Keratinocyte (primary cell): ENCODE results near the gene CEL. TPM values are rescaled to one million over a fixed set of nuclear protein-coding genes. Genes with fewer than 3 reads are reported as not detected.

ENCODE experiments used
- DNase-seq: peaks from one replicate; pipeline ENCODE4 v3.0.0-alpha.2; 2011; ENCODE audit warnings: low read depth, missing footprints, low spot score
- FAIRE-seq: peaks from 2 replicates; lab custom pipeline; 2011; peaks lifted over from hg19 to GRCh38; lab: Jason Lieb, UNC
- H2AFZ ChIP-seq: 2 replicates; pipeline ENCODE4 v1.6.0; 2012; ENCODE audit warnings: low read length, control low read depth, inconsistent platforms; ENCODE audit not compliant: control insufficient read depth
- H3K27ac ChIP-seq: 2 replicates; pipeline ENCODE4 v1.5.1; 2011; ENCODE audit warnings: low read length; ENCODE audit not compliant: control insufficient read depth, insufficient read depth
- H3K27me3 ChIP-seq: 3 replicates; pipeline ENCODE4 v1.6.0; 2011; ENCODE audit warnings: low read length; ENCODE audit not compliant: control insufficient read depth, insufficient read depth; ENCODE audit errors: extremely low read depth
- H3K36me3 ChIP-seq, 2 experiments: 2 replicates in 1 of 2; 3 replicates in 1 of 2; pipeline ENCODE4 v1.5.1; 2011; ENCODE audit warnings: low read length in 2 of 2, mild to moderate bottlenecking in 1 of 2; ENCODE audit not compliant: control insufficient read depth in 2 of 2, insufficient read depth in 2 of 2; ENCODE audit errors: extremely low read depth in 1 of 2
- H3K4me1 ChIP-seq: 3 replicates; pipeline ENCODE4 v1.5.1; 2011; ENCODE audit warnings: low read length; ENCODE audit not compliant: control insufficient read depth, insufficient read depth; ENCODE audit errors: extremely low read depth
- H3K4me2 ChIP-seq: 3 replicates; pipeline ENCODE4 v1.6.0; 2011; ENCODE audit warnings: low read depth, low read length; ENCODE audit not compliant: control insufficient read depth, insufficient read depth; ENCODE audit errors: extremely low read depth
- H3K4me3 ChIP-seq, 3 experiments: fragments of 200-600 bp in 1 of 3; sonication (generic) in 1 of 3; 2 replicates in 2 of 3; 3 replicates in 1 of 3; pipeline ENCODE4 v1.5.1; 2011 to 2016; ENCODE audit warnings: low read length in 3 of 3, mild to moderate bottlenecking in 3 of 3, control low read depth in 2 of 3, inconsistent platforms in 1 of 3, low read depth in 1 of 3, mixed read lengths in 1 of 3, mixed run types in 1 of 3, moderate library complexity in 1 of 3; ENCODE audit not compliant: control insufficient read depth in 2 of 3, insufficient read depth in 2 of 3; ENCODE audit errors: extremely low read depth in 1 of 3
- H3K79me2 ChIP-seq: 2 replicates; pipeline ENCODE4 v1.6.0; 2012; ENCODE audit warnings: low read length; ENCODE audit not compliant: control insufficient read depth, insufficient read depth
- H3K9ac ChIP-seq: 3 replicates; pipeline ENCODE4 v1.6.0; 2011; ENCODE audit warnings: low read length; ENCODE audit not compliant: control insufficient read depth, insufficient read depth; ENCODE audit errors: extremely low read depth
- H3K9me1 ChIP-seq: 3 replicates; pipeline ENCODE4 v1.6.0; 2011; ENCODE audit warnings: low read length; ENCODE audit not compliant: control insufficient read depth, insufficient read depth; ENCODE audit errors: extremely low read depth
- H3K9me3 ChIP-seq: 2 replicates; pipeline ENCODE4 v1.5.1; 2012; ENCODE audit warnings: low read depth, low read length; ENCODE audit not compliant: control insufficient read depth
- H4K20me1 ChIP-seq: 3 replicates; pipeline ENCODE4 v1.6.0; 2011; ENCODE audit warnings: low read length; ENCODE audit not compliant: control insufficient read depth, insufficient read depth; ENCODE audit errors: extremely low read depth
- CTCF ChIP-seq, 3 experiments: IDR thresholded peaks in 1 of 3; conservative IDR thresholded peaks in 1 of 3; optimal IDR thresholded peaks in 1 of 3; 2 replicates in 2 of 3; 3 replicates in 1 of 3; pipeline versions ENCODE3 to v1.5.1; 2011; ENCODE audit warnings: low read length in 3 of 3, mild to moderate bottlenecking in 3 of 3, moderate library complexity in 2 of 3, control low read depth in 1 of 3, inconsistent platforms in 1 of 3; ENCODE audit not compliant: insufficient read depth in 2 of 3; ENCODE audit errors: extremely low read depth in 1 of 3
- EZH2 ChIP-seq: IDR thresholded peaks from one replicate; pipeline ENCODE4 v1.6.1; 2012; ENCODE audit warnings: inconsistent platforms, mild to moderate bottlenecking, low read length, moderate library complexity
- dilution Hi-C: fragments of 300-500 bp; cut with MboI; formaldehyde crosslinking; loops from one replicate; pipeline ENCODE4 v1.7.0; 2020; ENCODE audit warnings: low sequenced_read_pairs; ENCODE audit not compliant: extremely low pct_ligation_motif_present
- polyA plus RNA-seq, 5 experiments: library from polyadenylated mRNA; depleted of rRNA in 3 of 5; stranded (reverse) in 3 of 5; stranded (forward) in 1 of 5; unstranded in 1 of 5; fragments of >200 nt; gene quantifications; 1 replicate in 1 of 5; 2 replicates in 3 of 5; 3 replicates in 1 of 5; pipeline versions ENCODE4 v1.2.1 to v1.2.3, GENCODE V29; 2011 to 2012; ENCODE audit warnings: missing spikeins in 2 of 5, low read depth in 1 of 5, low replicate concordance in 1 of 5

Gene CEL
- polyA plus RNA-seq, 1 donor (not counting 4 experiments of a cell fraction or from before 2014, with no cell fraction given), result 0.12 TPM

- TF ChIP-seq CTCF (optimal IDR thresholded peaks at IDR 0.05 in 1 of 3, IDR thresholded peaks at IDR 0.05 in 1 of 3, conservative IDR thresholded peaks at IDR 0.05 in 1 of 3; ENCODE audit: extremely low read depth in 1 of 3, insufficient read depth in 2 of 3, low read length in 3 of 3) (no peak), EZH2 (no peak)
- no peaks in the 10 kb centered on the region for H3K4me1 ChIP-seq
- no peaks in the 10 kb centered on the region for H4K20me1 ChIP-seq
- no peak overlapping the region for H3K4me2 ChIP-seq
- dilution Hi-C loops, result no loop called here
- no peaks in the 10 kb centered on the region for H3K9me1 ChIP-seq
- no peak overlapping the region for H3K9ac ChIP-seq
- H3K27ac ChIP-seq, result no peak overlapping the region
- DNase-seq, result no peak
- no peak overlapping the region for H2AFZ ChIP-seq
- H3K36me3 ChIP-seq, result no peaks in the 10 kb centered on the region
- FAIRE-seq, result no peak
- H3K9me3 ChIP-seq, result no peaks in the 10 kb centered on the region
- H3K27me3 ChIP-seq, result no peaks in the 10 kb centered on the region
- H3K4me3 ChIP-seq, result no peak overlapping the region
- H3K79me2 ChIP-seq, result no peaks in the 10 kb centered on the region
Measured at GRCh38 chr9:133086894-133087293, 25.1 kb downstream of the CEL start.

GRCh38 chr9:133087429-133088145 lies 25.8 kb downstream of the CEL start:
- H3K9ac ChIP-seq, result no peak overlapping the region
- H3K4me2 ChIP-seq, result no peak overlapping the region
- no peaks in the 10 kb centered on the region for H3K27me3 ChIP-seq
- no peaks in the 10 kb centered on the region for H3K9me1 ChIP-seq
- no peak overlapping the region for H3K27ac ChIP-seq
- no peak overlapping the region for H3K4me3 ChIP-seq
- no peaks in the 10 kb centered on the region for H3K4me1 ChIP-seq
- no peaks in the 10 kb centered on the region for H3K79me2 ChIP-seq
- TF ChIP-seq EZH2 (no peak), CTCF (optimal IDR thresholded peaks at IDR 0.05 in 1 of 3, IDR thresholded peaks at IDR 0.05 in 1 of 3, conservative IDR thresholded peaks at IDR 0.05 in 1 of 3; ENCODE audit: extremely low read depth in 1 of 3, insufficient read depth in 2 of 3, low read length in 3 of 3) (no peak)
- no peaks in the 10 kb centered on the region for H3K36me3 ChIP-seq
- H2AFZ ChIP-seq, result no peak overlapping the region
- H3K9me3 ChIP-seq, result no peaks in the 10 kb centered on the region
- no peaks in the 10 kb centered on the region for H4K20me1 ChIP-seq
- FAIRE-seq (no peak), DNase-seq (no peak)
- dilution Hi-C loops, result no loop called here
